HG03558 (cell line): ENCODE results near the gene BBS5.
"Not testable (repeated sequence)": the region's sequence is repeated elsewhere in the genome, so short reads cannot be mapped to it uniquely, and the experiment has no call there.

Source experiments
- ATAC-seq: cut with Tn5 transposase; IDR thresholded peaks from one replicate; pipeline ENCODE4 v1.9.1; 2021; ENCODE audit warnings: moderate number of reproducible peaks; ENCODE audit not compliant: unreplicated experiment; ENCODE audit errors: extremely low read depth

Gene BBS5

GRCh38 chr2:169480079-169480465 lies 778 bp downstream of the BBS5 start:
- no peak for ATAC-seq

DNA sequence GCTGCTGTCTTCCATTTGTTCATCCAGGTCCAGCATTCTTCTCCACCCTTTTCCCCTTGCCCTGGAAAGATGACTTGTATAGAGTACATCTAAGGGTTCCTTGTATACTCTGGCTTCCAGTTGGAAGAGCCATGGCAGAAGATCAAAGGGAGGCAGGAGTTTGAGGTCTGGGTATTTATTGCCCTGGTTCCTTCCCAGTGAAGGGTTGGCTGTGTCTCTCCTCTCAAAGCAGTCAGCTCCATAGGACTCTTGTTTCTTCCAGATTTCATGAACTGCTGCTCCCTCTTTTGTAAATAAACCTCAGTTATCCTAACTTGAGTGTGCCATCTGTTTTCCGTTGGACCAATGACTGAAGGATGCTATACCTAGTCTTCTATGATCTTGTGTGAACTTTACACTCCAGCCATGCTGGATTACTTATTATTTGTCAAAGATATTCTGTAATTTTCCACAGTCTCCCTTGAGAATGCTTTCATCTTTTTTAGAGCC lies 6.4 kb downstream of the BBS5 start:
- no peak for ATAC-seq

GRCh38 chr2:169486487-169486886 lies 7.2 kb downstream of the BBS5 start:
- ATAC-seq: no peak

DNA sequence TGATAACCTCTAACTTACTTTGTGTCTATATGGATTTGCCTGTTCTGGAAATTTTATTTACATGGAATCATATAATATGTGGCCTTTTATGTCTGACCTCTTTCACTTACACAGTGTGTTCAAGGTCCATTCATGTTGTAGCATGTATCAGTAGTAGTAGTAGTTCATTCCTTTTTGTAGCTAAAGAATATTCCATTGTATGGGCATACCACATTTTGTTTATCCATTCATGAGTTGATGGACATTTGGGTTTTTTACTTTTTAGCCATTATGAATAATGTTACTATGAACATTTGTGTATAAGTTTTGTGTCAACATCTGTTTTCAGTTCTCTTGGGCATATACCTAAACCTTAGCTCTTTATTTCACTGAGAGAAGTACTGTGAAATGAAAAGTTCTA lies 11.5 kb downstream of the BBS5 start:
- no peak for ATAC-seq

DNA sequence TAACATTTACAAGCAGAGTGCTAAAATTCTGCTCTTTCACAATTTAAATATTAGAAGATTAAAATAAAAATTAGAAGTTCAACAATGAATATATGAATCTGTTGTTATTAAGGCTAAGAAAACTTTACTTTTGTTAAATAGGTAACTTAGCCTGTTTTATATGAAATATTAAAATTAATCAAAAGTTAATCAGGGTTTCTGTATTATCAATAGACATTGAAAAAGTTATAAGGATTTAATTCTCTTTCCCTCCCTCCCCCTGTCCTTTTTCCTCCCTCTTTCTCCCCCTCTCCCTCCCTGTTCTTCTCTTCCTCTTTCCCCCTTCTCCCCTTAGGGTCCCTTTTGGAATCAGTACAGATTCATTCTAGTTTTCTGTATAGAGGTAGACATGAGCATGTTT lies 12.1 kb downstream of the BBS5 start:
- ATAC-seq: no peak

DNA sequence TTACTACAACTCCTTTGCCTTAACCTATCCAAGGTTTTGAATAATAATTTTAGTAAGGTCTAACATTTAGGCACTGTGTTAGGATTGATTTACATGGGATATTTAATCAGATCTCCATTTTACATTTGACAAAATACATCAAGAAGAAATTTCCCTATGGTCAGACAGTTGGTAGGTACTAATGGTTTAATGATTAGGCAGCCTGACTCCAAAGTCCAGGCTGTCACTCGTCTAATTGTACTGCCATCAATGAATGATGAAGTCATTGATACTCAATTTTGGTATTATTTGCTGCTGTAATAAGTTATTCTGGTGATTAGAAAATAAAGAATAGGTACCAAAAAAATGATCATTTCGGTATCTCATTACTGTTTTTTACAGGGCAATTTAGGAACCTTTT lies 14.1 kb downstream of the BBS5 start:
- no peak for ATAC-seq

GRCh38 chr2:169495310-169495928 lies 16.1 kb downstream of the BBS5 start:
- ATAC-seq: no peak

GRCh38 chr2:169504651-169505050 lies 25.4 kb downstream of the BBS5 start:
- ATAC-seq: no peak

DNA sequence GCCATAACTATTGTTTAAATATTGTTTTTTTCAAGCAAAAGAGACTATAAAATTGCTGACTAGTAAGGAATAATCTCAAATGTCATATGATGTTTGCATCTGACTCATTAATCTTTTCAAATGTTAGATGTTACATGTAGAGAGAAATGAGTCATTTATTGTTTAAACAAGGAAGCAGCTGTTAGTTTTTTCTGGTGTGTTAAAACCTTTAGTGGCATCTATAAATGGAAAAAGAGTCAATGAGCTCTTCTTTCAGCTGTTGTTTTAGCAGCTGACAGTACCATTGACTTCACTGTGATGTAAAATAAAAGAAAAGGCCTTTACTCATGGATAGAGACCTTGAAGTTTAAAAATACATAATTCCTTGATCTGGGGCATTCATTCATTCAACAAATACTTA lies 28.4 kb downstream of the BBS5 start:
- no peak for ATAC-seq

DNA sequence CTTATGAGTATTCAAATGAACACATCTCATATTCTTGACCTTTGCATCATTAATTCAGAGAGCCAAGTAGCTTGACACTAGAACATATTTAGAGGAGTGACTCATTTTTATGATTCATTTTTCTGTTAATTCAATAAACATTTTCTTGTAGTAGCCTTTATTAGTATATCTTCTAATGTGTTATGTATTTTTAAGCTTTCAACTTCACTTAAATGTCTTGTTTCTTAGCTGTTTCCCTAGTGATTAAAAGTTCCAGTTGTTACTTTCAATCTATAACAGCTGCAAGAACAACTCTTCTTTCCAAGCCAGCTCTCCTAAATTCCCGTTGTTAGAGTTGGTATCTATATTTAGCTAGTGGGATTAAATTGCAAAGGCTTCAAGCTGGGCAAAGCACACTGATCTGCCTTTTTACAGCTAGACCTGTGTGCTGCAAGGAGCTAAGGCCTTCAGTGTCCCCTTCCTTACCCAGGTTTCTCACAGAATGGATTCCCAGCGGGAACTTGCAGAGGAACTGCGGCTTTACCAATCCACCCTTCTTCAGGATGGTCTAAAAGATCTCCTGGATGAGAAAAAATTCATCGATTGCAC lies 30.1 kb downstream of the BBS5 start, which contains the start of gene KLHL41:
KLHL41 (plus strand) TSS at position 405 of the 588 bp plus-strand sequence; CDS start at position 482, 77 bp downstream.
- no peak for ATAC-seq

- no peak for ATAC-seq
Observed at GRCh38 chr2:169509955-169510354, 30.7 kb downstream of the BBS5 start.

DNA sequence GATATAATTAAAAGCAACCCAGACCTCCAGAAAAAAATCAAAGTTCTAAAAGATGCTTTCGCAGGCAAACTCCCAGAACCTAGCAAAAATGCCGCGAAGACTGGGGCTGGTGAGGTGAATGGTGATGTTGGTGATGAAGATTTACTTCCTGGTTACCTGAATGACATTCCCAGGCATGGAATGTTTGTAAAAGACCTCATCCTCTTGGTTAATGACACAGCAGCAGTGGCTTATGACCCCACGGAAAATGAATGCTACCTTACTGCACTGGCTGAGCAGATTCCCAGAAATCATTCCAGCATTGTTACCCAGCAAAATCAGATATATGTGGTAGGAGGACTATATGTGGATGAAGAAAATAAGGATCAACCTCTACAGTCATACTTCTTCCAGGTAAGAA lies 31.2 kb downstream of the BBS5 start:
- ATAC-seq: no peak

- no peak for ATAC-seq
Observed at GRCh38 chr2:169511818-169512217, 32.5 kb downstream of the BBS5 start.

DNA sequence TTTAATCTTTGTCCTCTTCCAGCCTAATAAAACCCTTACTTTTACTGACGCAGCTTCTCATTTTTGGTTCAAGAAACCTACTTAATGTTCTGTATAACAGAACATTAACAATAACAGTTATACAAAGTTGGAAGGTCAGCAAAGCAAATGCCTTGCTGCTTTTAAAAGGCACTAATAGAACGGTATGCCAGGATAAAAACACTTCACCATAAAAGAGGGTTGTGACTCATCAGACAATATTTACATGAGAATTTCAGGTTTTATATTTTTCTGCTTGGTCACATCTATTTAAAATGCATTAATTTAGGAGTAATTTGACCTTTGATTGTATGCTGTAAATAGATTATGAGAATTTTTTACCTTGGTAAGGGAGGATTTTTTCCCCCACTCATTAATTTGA lies 33.2 kb downstream of the BBS5 start:
- ATAC-seq: no peak

GRCh38 chr2:169513094-169513493 lies 33.8 kb downstream of the BBS5 start:
- ATAC-seq: no peak

DNA sequence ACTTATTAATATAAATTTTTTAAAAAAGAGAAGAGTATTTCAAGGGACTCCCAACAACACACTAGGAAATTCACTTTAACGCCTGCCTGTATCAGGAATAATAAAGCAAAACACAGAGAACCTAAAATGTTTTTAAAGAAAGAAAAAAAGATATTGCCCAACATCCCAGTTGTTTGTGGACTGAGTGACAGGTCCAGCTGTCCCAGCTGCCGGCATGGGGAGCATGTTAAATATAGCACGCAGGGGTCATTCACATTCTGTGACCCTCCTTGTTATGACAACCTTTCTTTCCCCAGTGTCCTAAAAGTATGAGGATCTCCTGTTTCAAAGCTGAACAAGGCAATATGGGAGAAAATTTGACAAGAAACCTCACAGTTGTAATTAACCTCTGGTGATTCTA lies 34.6 kb downstream of the BBS5 start:
- ATAC-seq: no peak

DNA sequence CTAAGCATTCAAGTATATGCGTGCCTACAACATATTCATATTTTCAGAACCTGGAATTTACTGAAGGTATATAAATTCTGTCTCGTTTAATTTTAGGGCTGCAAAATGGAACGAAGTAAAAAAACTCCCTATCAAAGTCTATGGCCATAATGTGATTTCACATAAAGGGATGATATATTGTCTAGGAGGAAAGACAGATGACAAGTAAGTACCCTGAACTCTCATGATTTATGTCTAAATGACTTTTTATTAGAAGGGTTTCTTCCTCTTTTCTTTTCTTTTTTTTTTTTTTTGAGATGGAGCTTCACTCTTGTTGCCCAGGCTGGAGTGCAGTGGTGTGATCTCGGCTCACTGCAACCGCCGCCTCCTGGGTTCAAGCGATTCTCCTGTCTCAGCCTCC lies 35.5 kb downstream of the BBS5 start:
- ATAC-seq: not testable (repeated sequence)

DNA sequence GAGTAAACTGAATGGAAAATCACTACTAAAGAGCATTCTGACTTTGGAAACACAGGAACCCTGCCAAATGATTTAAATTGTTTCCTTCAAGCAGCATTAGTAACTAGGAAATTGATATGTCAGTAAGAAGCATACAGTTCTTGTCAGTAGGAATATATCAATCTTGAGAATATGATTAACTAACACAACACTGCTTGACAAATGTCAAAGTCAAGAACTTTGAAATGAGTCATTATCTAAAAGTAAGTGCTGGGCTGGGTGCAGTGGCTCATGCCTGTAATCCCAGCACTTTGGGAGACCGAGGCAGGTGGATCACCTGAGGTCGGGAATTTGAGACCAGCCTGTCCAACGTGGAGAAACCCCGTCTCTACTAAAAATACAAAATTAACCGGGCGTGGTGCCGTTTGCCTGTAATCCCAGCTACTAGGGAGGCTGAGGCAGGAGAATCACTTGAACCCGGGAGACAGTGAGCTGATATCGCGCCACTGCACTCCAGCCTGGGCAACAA lies 37.2 kb downstream of the BBS5 start:
- ATAC-seq: not testable (repeated sequence)

- no peak for ATAC-seq
Observed at GRCh38 chr2:169520896-169521295, 41.6 kb downstream of the BBS5 start.

DNA sequence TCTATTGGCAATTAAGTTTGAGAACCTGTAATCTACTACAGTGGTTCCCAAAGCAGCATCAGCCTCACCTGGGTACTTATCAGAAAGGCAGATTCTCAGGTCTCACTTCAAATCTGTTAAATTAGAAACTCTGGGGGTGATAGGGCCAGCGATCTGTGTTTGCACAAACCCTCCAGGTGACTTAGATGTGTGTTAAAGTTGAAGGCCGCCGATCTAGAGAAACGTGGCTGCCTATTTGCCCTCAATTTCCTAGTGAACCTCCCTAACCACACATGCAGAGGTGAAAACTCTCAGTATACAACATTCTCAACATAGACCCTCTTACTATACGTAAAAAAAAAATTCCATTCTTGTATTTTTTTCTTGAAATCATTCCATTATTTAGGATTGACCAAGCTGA lies 44.4 kb downstream of the BBS5 start:
- ATAC-seq: no peak

GRCh38 chr2:169525434-169525833 lies 46.1 kb downstream of the BBS5 start:
- no peak for ATAC-seq

GRCh38 chr2:169526451-169526850 lies 47.2 kb downstream of the BBS5 start:
- ATAC-seq: no peak
